ENCODE data around the gene AKR1E2.

AKR1E2 gene

DNA sequence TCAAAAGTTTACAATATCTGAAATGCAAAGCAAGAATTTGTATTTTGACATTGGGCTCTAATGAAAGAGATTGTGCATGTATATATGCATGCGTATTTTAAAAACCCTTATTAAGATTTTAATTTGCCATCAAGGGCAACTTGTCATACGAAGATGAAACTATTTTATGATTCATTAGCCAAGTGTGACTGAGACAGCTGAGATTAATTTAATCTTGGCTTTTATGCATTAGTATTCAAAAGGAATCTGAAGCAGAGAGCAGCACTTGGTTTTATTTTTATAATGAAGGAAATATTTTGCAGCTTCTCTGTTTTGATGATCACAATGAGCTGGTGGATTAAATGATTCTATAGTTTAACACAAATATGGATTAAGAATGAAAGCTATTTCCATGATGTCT, 45.9 kb upstream of the AKR1E2 start:
- H3K4me2 ChIP-seq (ENCODE audit: low read length): no peak overlapping the region
- H3K36me3 ChIP-seq (ENCODE audit: control insufficient read depth, low read length): no peaks in the 10 kb centered on the region
- H4K20me1 ChIP-seq (ENCODE audit: control insufficient read depth, insufficient read depth, low read depth, low read length): no peaks in the 10 kb centered on the region
- H3K27ac ChIP-seq (ENCODE audit: low read depth, low read length): no peak overlapping the region
- H3F3A ChIP-seq (ENCODE audit: control insufficient read depth, insufficient read depth): no peaks in the 10 kb centered on the region
- no peaks in the 10 kb centered on the region for H3K27me3 ChIP-seq (ENCODE audit: control insufficient read depth, low read length)
- H3K9me3 ChIP-seq (ENCODE audit: control insufficient read depth, insufficient read depth, low read length): no peaks in the 10 kb centered on the region
- no peak overlapping the region for H3K4me3 ChIP-seq (ENCODE audit: low read length)
- H3K79me2 ChIP-seq (ENCODE audit: control insufficient read depth, low read length): no peaks in the 10 kb centered on the region
- H3K9me2 ChIP-seq (replicated peaks; ENCODE audit: control insufficient read depth, low read length): no peaks in the 10 kb centered on the region
- no peak for TF ChIP-seq EZH2phosphoT487 (IDR thresholded peaks at IDR 0.05; ENCODE audit: borderline replicate concordance, low read length)
- TF ChIP-seq, protein P1, sequence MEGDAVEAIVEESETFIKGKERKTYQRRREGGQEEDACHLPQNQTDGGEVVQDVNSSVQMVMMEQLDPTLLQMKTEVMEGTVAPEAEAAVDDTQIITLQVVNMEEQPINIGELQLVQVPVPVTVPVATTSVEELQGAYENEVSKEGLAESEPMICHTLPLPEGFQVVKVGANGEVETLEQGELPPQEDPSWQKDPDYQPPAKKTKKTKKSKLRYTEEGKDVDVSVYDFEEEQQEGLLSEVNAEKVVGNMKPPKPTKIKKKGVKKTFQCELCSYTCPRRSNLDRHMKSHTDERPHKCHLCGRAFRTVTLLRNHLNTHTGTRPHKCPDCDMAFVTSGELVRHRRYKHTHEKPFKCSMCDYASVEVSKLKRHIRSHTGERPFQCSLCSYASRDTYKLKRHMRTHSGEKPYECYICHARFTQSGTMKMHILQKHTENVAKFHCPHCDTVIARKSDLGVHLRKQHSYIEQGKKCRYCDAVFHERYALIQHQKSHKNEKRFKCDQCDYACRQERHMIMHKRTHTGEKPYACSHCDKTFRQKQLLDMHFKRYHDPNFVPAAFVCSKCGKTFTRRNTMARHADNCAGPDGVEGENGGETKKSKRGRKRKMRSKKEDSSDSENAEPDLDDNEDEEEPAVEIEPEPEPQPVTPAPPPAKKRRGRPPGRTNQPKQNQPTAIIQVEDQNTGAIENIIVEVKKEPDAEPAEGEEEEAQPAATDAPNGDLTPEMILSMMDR (IDR thresholded peaks at IDR 0.05; ENCODE audit: low read depth, low read length, poor library complexity, severe bottlenecking): no peak
- H3K4me1 ChIP-seq (ENCODE audit: control insufficient read depth, low read length): no peaks in the 10 kb centered on the region

DNA sequence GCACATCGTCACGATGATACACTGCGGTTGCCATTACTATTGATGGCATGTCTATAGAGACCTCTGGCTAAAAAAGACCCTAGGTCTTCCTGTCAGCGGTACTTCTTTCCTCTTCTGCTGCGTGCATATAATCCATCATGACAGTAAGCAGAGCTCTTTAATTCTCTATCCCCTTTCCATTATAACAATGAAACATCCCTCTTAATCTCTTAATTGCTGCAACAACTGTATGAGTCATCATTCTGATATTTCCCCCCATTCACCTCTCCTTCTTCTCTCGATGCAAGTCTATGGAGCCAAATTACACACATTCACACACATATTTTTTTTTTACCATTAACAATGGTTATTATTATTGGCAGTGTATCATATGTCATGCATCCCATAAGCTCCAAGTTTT, 45.2 kb upstream of the AKR1E2 start:
- TF ChIP-seq EZH2phosphoT487 (IDR thresholded peaks at IDR 0.05; ENCODE audit: borderline replicate concordance, low read length): no peak
- TF ChIP-seq, protein P1 (IDR thresholded peaks at IDR 0.05; ENCODE audit: low read depth, low read length, poor library complexity, severe bottlenecking): no peak
- Histone ChIP-seq H3K9me2 (replicated peaks; ENCODE audit: control insufficient read depth, low read length) (no peaks in the 10 kb centered on the region), H3K9me3 (ENCODE audit: control insufficient read depth, insufficient read depth, low read length) (no peaks in the 10 kb centered on the region), H3K4me2 (ENCODE audit: low read length) (no peak overlapping the region), H3K36me3 (ENCODE audit: control insufficient read depth, low read length) (no peaks in the 10 kb centered on the region), H3K79me2 (ENCODE audit: control insufficient read depth, low read length) (no peaks in the 10 kb centered on the region), H4K20me1 (ENCODE audit: control insufficient read depth, insufficient read depth, low read depth, low read length) (no peaks in the 10 kb centered on the region), H3K4me1 (ENCODE audit: control insufficient read depth, low read length) (no peaks in the 10 kb centered on the region), H3K27me3 (ENCODE audit: control insufficient read depth, low read length) (no peaks in the 10 kb centered on the region), H3F3A (ENCODE audit: control insufficient read depth, insufficient read depth) (no peaks in the 10 kb centered on the region), H3K27ac (ENCODE audit: low read depth, low read length) (no peak overlapping the region), H3K4me3 (ENCODE audit: low read length) (no peak overlapping the region)

DNA sequence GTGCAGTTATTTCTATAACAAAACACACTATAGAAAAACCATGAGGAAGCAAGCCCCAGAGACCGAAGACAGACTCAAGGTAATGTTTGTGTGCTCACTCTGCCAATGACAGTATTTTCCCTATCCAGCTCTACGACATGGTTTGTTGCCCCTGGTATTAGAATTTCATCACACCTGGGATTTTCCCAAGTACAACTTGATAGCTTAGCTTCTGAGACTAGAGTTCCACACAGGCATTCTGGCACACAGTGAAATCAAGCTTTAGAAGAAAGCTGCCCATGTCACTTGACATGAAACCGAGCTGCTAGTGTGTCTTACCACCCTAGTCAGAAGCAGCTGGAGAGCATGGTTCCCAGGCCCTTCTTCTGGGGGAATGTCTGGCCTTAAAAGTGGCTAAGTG, 44.1 kb upstream of the AKR1E2 start:
- no peaks in the 10 kb centered on the region for H3F3A ChIP-seq (ENCODE audit: control insufficient read depth, insufficient read depth)
- H4K20me1 ChIP-seq (ENCODE audit: control insufficient read depth, insufficient read depth, low read depth, low read length): no peaks in the 10 kb centered on the region
- H3K4me2 ChIP-seq (ENCODE audit: low read length): no peak overlapping the region
- no peaks in the 10 kb centered on the region for H3K9me3 ChIP-seq (ENCODE audit: control insufficient read depth, insufficient read depth, low read length)
- H3K27ac ChIP-seq (ENCODE audit: low read depth, low read length): no peak overlapping the region
- H3K4me3 ChIP-seq (ENCODE audit: low read length): no peak overlapping the region
- TF ChIP-seq EZH2phosphoT487 (IDR thresholded peaks at IDR 0.05; ENCODE audit: borderline replicate concordance, low read length): no peak
- TF ChIP-seq, protein P1 (IDR thresholded peaks at IDR 0.05; ENCODE audit: low read depth, low read length, poor library complexity, severe bottlenecking): no peak
- H3K27me3 ChIP-seq (ENCODE audit: control insufficient read depth, low read length): no peaks in the 10 kb centered on the region
- H3K36me3 ChIP-seq (ENCODE audit: control insufficient read depth, low read length): no peaks in the 10 kb centered on the region
- H3K4me1 ChIP-seq (ENCODE audit: control insufficient read depth, low read length): no peaks in the 10 kb centered on the region
- no peaks in the 10 kb centered on the region for H3K79me2 ChIP-seq (ENCODE audit: control insufficient read depth, low read length)
- no peaks in the 10 kb centered on the region for H3K9me2 ChIP-seq (replicated peaks; ENCODE audit: control insufficient read depth, low read length)
